HepG2 (cell line): ENCODE measurements around the gene PSMB8. TPM values are rescaled to one million over a fixed set of nuclear protein-coding genes. Genes with fewer than 3 reads are reported as not detected.

Experiments used
- ATAC-seq: fragments of 200-7000 bp; cut with Tn5 transposase; 3 replicates; pipeline ENCODE4 v1.9.1; 2020; ENCODE audit warnings: mild to moderate bottlenecking, moderate library complexity
- BruUV-seq: library from RNA; stranded (reverse); fragments of 400-500 nt; replicated peaks from 2 replicates; lab custom pipeline; 2021; lab: Mats Ljungman, UMichigan
- CTCF ChIA-PET: fragments of 300-600 bp; formaldehyde crosslinking; extraction: SDS; loops from one replicate; lab custom pipeline; 2021; ENCODE audit warnings: low total read pairs, inconsistent platforms, low intra/inter-chr PET ratio; lab: Yijun Ruan, JAX
- POLR2A ChIA-PET: fragments of 350-600 bp; sonication (Branson Sonifier 250); formaldehyde crosslinking; loops from one replicate; lab custom pipeline; 2020; ENCODE audit warnings: antibody characterized with exemption, inconsistent platforms; lab: Yijun Ruan, JAX
- DNase-seq: peaks from one replicate; pipeline ENCODE4 v3.0.0-alpha.2; 2015; ENCODE audit warnings: low spot score
- FAIRE-seq: peaks from 3 replicates; lab custom pipeline; 2011; peaks lifted over from hg19 to GRCh38; lab: Jason Lieb, UNC
- H2AFZ ChIP-seq: one replicate; pipeline ENCODE4 v1.6.1; 2011; ENCODE audit warnings: low read length, inconsistent platforms
- H3K27ac ChIP-seq: fragments of 300-600 bp; 3 replicates; pipeline ENCODE4 v1.8.0; 2011; ENCODE audit warnings: mixed run types, mild to moderate bottlenecking, mixed read lengths, low read length, inconsistent platforms; ENCODE audit not compliant: insufficient read depth; ENCODE audit errors: extremely low read length
- H3K27me3 ChIP-seq, 2 experiments: fragments of 200-600 bp in 1 of 2; 2 replicates in 1 of 2; 3 replicates in 1 of 2; pipeline versions ENCODE4 v1.6.0 to v1.8.0; 2011; ENCODE audit warnings: low read length in 2 of 2, mild to moderate bottlenecking in 2 of 2, moderate library complexity in 2 of 2, inconsistent platforms in 1 of 2; ENCODE audit not compliant: insufficient read depth in 2 of 2, control insufficient read depth in 1 of 2
- H3K36me3 ChIP-seq, 2 experiments: fragments of 200-600 bp in 1 of 2; replicated peaks in 1 of 2; 2 replicates in 1 of 2; 3 replicates in 1 of 2; pipeline versions ENCODE4 v1.5.1 to v1.8.0; 2011; ENCODE audit warnings: low read length in 2 of 2, inconsistent platforms in 1 of 2; ENCODE audit not compliant: insufficient read depth in 2 of 2, control insufficient read depth in 1 of 2
- H3K4me1 ChIP-seq: 2 replicates; pipeline ENCODE4 v1.5.1; 2012; ENCODE audit warnings: low read length, inconsistent platforms; ENCODE audit not compliant: insufficient read depth
- H3K4me2 ChIP-seq: 2 replicates; pipeline ENCODE4 v1.6.0; 2011; ENCODE audit warnings: low read depth, low read length, inconsistent platforms
- H3K4me3 ChIP-seq, 3 experiments: fragments of 200-600 bp in 1 of 3; sonication (generic), shearing (Covaris generic) in 1 of 3; replicated peaks in 1 of 3; 2 replicates each; pipeline ENCODE4 v1.5.1; 2011 to 2016; ENCODE audit warnings: low read length in 3 of 3, inconsistent platforms in 2 of 3, low read depth in 2 of 3, mild to moderate bottlenecking in 2 of 3, control low read depth in 1 of 3, mixed read lengths in 1 of 3; ENCODE audit not compliant: insufficient read depth in 1 of 3
- H3K79me2 ChIP-seq: one replicate; pipeline ENCODE4 v1.6.1; 2011; ENCODE audit warnings: low read length, inconsistent platforms; ENCODE audit not compliant: insufficient read depth
- H3K9ac ChIP-seq: 2 replicates; pipeline ENCODE4 v1.6.0; 2011; ENCODE audit warnings: mild to moderate bottlenecking, low read depth, low read length, inconsistent platforms; ENCODE audit not compliant: insufficient read depth
- H3K9me3 ChIP-seq: 2 replicates; pipeline ENCODE4 v1.5.1; 2012; ENCODE audit warnings: mild to moderate bottlenecking, low read length
- H4K20me1 ChIP-seq: 2 replicates; pipeline ENCODE4 v1.6.0; 2011; ENCODE audit warnings: inconsistent platforms, mild to moderate bottlenecking, low read length, moderate library complexity; ENCODE audit not compliant: insufficient read depth
- ATF7-NPFF ChIP-seq: sonication (generic); formaldehyde crosslinking; IDR thresholded peaks from 2 replicates; pipeline ENCODE4 v1.8.1; 2023; ENCODE audit warnings: mild to moderate bottlenecking, low read depth, missing genetic modification reagents, moderate library complexity
- GRHL1 ChIP-seq: sonication (generic); formaldehyde crosslinking; conservative IDR thresholded peaks from 2 replicates; pipeline ENCODE4 v1.8.0; 2022; ENCODE audit warnings: missing genetic modification reagents
- MAFK ChIP-seq, 2 experiments: IDR thresholded peaks in 1 of 2; conservative IDR thresholded peaks in 1 of 2; 2 replicates each; pipeline ENCODE4 v1.6.1; 2011; ENCODE audit warnings: improper control_type of control experiment in 2 of 2, low read length in 2 of 2
- NKX3-1 ChIP-seq: sonication (generic); formaldehyde crosslinking; IDR thresholded peaks from 2 replicates; pipeline ENCODE4 v1.5.0; 2020; ENCODE audit warnings: missing genetic modification reagents
- PBX3 ChIP-seq: sonication (generic); formaldehyde crosslinking; IDR thresholded peaks from 2 replicates; pipeline ENCODE4 v1.8.1; 2023; ENCODE audit warnings: missing genetic modification reagents, inconsistent platforms, borderline replicate concordance
- PHF21A ChIP-seq: sonication (generic); formaldehyde crosslinking; IDR thresholded peaks from 2 replicates; pipeline ENCODE4 v1.5.0; 2020; ENCODE audit warnings: mild to moderate bottlenecking, missing genetic modification reagents
- RBFOX2 ChIP-seq: fragments of 200-400 bp; formaldehyde crosslinking; IDR thresholded peaks from 2 replicates; pipeline ENCODE4 v1.6.1; 2017; ENCODE audit warnings: low read depth, mild to moderate bottlenecking, low read length
- SKIL ChIP-seq: sonication (generic); formaldehyde crosslinking; IDR thresholded peaks from 2 replicates; pipeline ENCODE4 v1.8.0; 2022; ENCODE audit warnings: missing genetic modification reagents, mild to moderate bottlenecking, moderate library complexity, borderline replicate concordance
- STAT5B ChIP-seq: sonication (generic); formaldehyde crosslinking; IDR thresholded peaks from 2 replicates; pipeline ENCODE4 v1.4.0; 2020; ENCODE audit warnings: missing genetic modification reagents
- SUZ12 ChIP-seq: fragments of 150-350 bp; IDR thresholded peaks from 2 replicates; pipeline ENCODE4 v1.6.1; 2014; ENCODE audit warnings: low read depth, low read length
- THAP11 ChIP-seq: IDR thresholded peaks from 2 replicates; pipeline ENCODE4 v1.6.1; 2016; ENCODE audit warnings: missing biosample characterization, missing genetic modification reagents
- TIGD3 ChIP-seq: sonication (generic); formaldehyde crosslinking; IDR thresholded peaks from 2 replicates; pipeline ENCODE4 v1.5.1; 2020; ENCODE audit warnings: mild to moderate bottlenecking, missing genetic modification reagents, borderline replicate concordance
- ZBTB2 ChIP-seq: sonication (generic); formaldehyde crosslinking; IDR thresholded peaks from 2 replicates; pipeline ENCODE4 v1.8.0; 2022; ENCODE audit warnings: low read depth, missing genetic modification reagents
- ZFP82 ChIP-seq: sonication (generic); formaldehyde crosslinking; IDR thresholded peaks from 2 replicates; pipeline ENCODE4 v1.5.1; 2020; ENCODE audit warnings: mild to moderate bottlenecking, missing genetic modification reagents, borderline replicate concordance
- ZNF816 ChIP-seq: sonication (generic); formaldehyde crosslinking; IDR thresholded peaks from 2 replicates; pipeline ENCODE4 v1.8.0; 2022; ENCODE audit warnings: missing genetic modification reagents, mild to moderate bottlenecking, borderline replicate concordance
- WGBS: methylation state at CpG from one replicate; pipeline ENCODE4 v1.1.6; 2017; ENCODE audit warnings: low lambda C conversion rate; 5-methylcytosine and 5-hydroxymethylcytosine counted together
- in situ Hi-C: cut with HindIII; loops from 2 replicates; pipeline ENCODE4 v1.10.0; 2017; ENCODE audit warnings: low pct_unique_long_range_greater_than_20kb; ENCODE audit not compliant: extremely low pct_ligation_motif_present
- intact Hi-C: fragments of 100-400 bp; cut with micrococcal nuclease; formaldehyde crosslinking; loops from one replicate; pipeline ENCODE4 v1.10.0; 2022; ENCODE audit not compliant: unreplicated experiment
- polyA plus RNA-seq, 8 experiments: library from polyadenylated mRNA; depleted of rRNA in 3 of 8; stranded (reverse) in 7 of 8; unstranded in 1 of 8; fragments of >200 nt; fragmentation: Illumina TruSeq in 4 of 8; extraction: Trizol in 4 of 8; gene quantifications; 2 replicates each; pipeline versions ENCODE4 v1.2.1 to v1.2.3, GENCODE V29; 2011 to 2016; ENCODE audit warnings: low read depth in 4 of 8, missing spikeins in 1 of 8, mixed read lengths in 1 of 8; ENCODE audit not compliant: insufficient read depth in 1 of 8
- total RNA-seq, 5 experiments: library from RNA; depleted of rRNA; stranded (reverse); fragments of >200 nt; fragmentation: Illumina TruSeq; extraction: Trizol; gene quantifications; 2 replicates each; pipeline ENCODE4 v1.2.3, GENCODE V29; 2016; ENCODE audit warnings: low read depth in 1 of 5

Gene PSMB8
- total and polyA plus RNA-seq, 2 of the 13 experiments (the other 11 are each of a cell fraction or from before 2014, with no cell fraction given): 30.7 to 64.7 TPM

GRCh38 chr6:32830936-32831335, 12.9 kb downstream of the PSMB8 start:
- Histone ChIP-seq H3K4me3 (no peak overlapping the region), H3K4me1 (no peaks in the 10 kb centered on the region), H3K9me3 (no peaks in the 10 kb centered on the region), H3K27me3 (no peaks in the 10 kb centered on the region), H3K36me3 (peaks cover 13 to 33% of the 10 kb centered on the region in 2 experiments; a peak in 4 of 5 replicates), H3K4me2 (no peak overlapping the region), H4K20me1 (no peaks in the 10 kb centered on the region), H2AFZ (no peak overlapping the region), H3K9ac (no peak overlapping the region), H3K27ac (no peak overlapping the region), H3K79me2 (no peaks in the 10 kb centered on the region)
- WGBS: 91% methylated on average over 5 of the region's 5 CpGs
- no peak for ATAC-seq
- FAIRE-seq: no peak
- POLR2A ChIA-PET: no interaction called here
- CTCF ChIA-PET: no interaction called here
- in situ Hi-C loops (loop anchor here (5.0 kb wide), 1 partner anchor 36 kb away; no protein-coding TSS in a partner anchor), intact Hi-C loops (no loop called here)
- no peak for DNase-seq
- BruUV-seq: no TSS peak
- TF ChIP-seq ZNF816 (no peak), GRHL1 (CRISPR knock-in tag) (no peak), THAP11 (CRISPR knock-in tag) (no peak), NKX3-1 (CRISPR knock-in tag) (no peak), MAFK (conservative IDR thresholded peaks at IDR 0.05 in 1 of 2, IDR thresholded peaks at IDR 0.05 in 1 of 2; ENCODE audit: low read length in 2 of 2) (no peak), PHF21A (CRISPR knock-in tag) (no peak), TIGD3 (CRISPR knock-in tag) (no peak), ZBTB2 (CRISPR knock-in tag) (no peak), ATF7-NPFF (CRISPR knock-in tag) (no peak), SKIL (CRISPR knock-in tag) (no peak), RBFOX2 (no peak), SUZ12 (no peak), STAT5B (CRISPR knock-in tag) (no peak), PBX3 (CRISPR knock-in tag) (no peak), ZFP82 (CRISPR knock-in tag) (no peak)
